ENCODE measurements around the gene IQCH. TPM values are rescaled to one million over a fixed set of nuclear protein-coding genes. Genes with fewer than 3 reads are reported as not detected.
"Not testable (repeated sequence)": the region's sequence is repeated elsewhere in the genome, so short reads cannot be mapped to it uniquely, and the experiment has no call there.

IQCH gene
- total RNA-seq, 2 experiments from 2014 or later: 1.2 to 2.2 TPM

DNA sequence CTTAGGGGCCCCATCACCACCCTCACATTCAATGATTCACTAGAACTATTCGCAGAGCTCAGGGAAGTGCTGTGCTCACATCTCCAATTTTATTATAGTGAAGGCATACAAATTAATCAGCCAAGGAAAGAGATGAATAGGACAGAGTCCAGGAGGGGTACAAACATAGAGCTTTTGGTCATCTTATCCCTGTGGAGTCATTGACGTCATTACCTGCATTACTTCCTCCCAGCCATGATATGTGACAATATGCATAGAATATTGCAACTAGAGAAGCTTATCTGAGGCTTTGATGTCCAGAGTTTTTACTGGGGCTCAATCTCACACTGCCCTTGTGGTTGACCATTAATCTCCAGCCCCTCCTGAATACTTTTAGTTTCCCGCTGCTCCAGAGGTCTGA lies 1.5 kb downstream of the IQCH start:
- Mint-ChIP-seq H3K27me3 (peaks cover 10% of the 10 kb centered on the region), H3K9me3 (no peaks in the 10 kb centered on the region), H3K4me1 (peaks cover 22% of the 10 kb centered on the region), H3K4me3 (peak overlapping the region; percentile 62), H3K27ac (no peak overlapping the region), H3K36me3 (no peaks in the 10 kb centered on the region)
- no peak for ATAC-seq (ENCODE audit: low read depth)
- DNase-seq: no peak
- POLR2A ChIA-PET: no interaction called here

DNA sequence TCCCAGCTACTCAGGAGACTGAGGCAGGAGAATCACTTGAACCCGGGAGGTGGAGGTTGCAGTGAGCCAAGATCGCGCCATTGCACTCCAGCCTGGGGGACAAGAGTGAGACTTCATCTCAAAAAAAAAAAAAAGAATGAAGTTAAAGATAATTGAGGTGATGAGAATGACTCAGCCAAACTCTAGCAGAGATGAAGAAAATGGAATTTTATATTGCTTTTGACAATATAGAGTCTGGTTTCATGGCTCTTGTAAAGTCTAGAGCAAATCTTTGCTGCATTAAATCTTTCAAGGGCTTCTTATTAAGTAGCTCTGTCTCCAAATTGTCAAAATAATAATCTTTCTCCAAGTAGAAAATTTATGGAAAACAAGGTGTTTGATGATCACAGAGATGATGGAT lies 3.8 kb downstream of the IQCH start:
- H3K9me3 Mint-ChIP-seq; H3K4me1 Mint-ChIP-seq; H3K4me3 Mint-ChIP-seq; DNase-seq; ATAC-seq (ENCODE audit: low read depth); H3K36me3 Mint-ChIP-seq; H3K27ac Mint-ChIP-seq: not testable (repeated sequence)
- H3K27me3 Mint-ChIP-seq: peaks cover 10% of the 10 kb centered on the region
- POLR2A ChIA-PET: interaction anchor here (0.7 kb wide), 1 partner anchor 581 kb away, joined by 5 read pairs; the partner anchor contains the start of gene RNU6-1

DNA sequence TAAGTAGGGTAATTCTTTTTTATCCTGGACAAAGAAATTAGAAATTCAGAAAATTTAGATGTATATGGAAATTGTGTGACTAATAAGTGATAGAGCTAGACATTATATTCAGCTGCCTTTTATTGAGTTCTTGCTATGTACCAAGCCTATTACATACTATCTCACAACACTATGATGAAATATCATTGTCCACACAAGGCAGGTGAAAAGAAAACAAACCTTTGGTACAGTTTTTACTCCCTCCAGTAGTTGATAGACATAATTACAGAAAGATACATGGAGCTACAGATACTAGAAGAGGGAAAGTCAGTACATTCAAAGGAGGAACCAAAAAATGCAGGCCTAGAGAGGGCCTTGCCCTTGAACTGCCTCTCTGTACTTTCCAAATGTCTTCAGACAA lies 4.8 kb downstream of the IQCH start:
- H3K27me3 Mint-ChIP-seq: peaks cover 10% of the 10 kb centered on the region
- no peaks in the 10 kb centered on the region for H3K9me3 Mint-ChIP-seq
- ATAC-seq (ENCODE audit: low read depth) (no peak), DNase-seq (no peak)
- H3K36me3 Mint-ChIP-seq: no peaks in the 10 kb centered on the region
- no peak overlapping the region for H3K27ac Mint-ChIP-seq
- POLR2A ChIA-PET: no interaction called here
- H3K4me1 Mint-ChIP-seq: peaks cover 6% of the 10 kb centered on the region
- no peak overlapping the region for H3K4me3 Mint-ChIP-seq

DNA sequence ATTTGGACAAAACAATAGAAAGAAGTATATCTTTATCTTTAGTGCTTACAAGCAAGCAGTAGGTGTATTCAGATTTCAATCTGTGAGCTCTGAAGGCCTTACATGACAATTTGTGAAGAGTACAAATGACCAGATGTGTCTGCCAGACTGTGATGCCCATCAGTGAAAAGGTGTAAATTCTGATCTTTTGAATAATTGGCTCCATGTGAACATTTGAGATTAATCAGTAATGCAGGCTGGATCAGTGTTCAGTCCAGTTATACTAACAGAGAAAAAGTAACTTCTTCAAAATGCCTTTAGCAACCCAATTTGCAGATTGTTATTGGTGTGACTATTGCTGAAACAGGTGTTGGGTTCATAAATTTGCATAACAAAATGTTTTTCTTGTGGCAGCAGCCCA lies 5.2 kb downstream of the IQCH start:
- Mint-ChIP-seq H3K27me3 (peaks cover 10% of the 10 kb centered on the region), H3K4me1 (peaks cover 6% of the 10 kb centered on the region), H3K4me3 (no peak overlapping the region), H3K27ac (no peak overlapping the region), H3K36me3 (no peaks in the 10 kb centered on the region), H3K9me3 (no peaks in the 10 kb centered on the region)
- DNase-seq: no peak
- ATAC-seq (ENCODE audit: low read depth): no peak
- POLR2A ChIA-PET: no interaction called here

DNA sequence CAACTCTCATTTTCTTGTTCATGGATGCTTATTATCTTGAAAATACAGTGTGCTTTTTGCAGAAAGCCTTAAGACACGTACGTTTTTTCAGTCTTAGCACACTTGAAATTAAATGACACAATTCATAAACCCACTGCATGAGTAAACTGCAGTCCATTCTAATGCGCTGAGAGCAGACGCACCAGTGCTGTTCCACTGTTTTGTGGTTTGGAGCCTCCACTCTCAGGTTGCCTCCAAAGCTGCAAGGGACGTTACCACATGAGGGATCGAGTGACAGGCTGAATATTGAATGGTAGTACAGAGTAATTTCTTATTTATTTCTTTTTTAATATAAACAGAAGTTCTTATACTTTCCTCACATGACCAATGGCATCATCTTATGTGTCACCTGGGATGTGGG lies 12.3 kb downstream of the IQCH start:
- Mint-ChIP-seq H3K4me1 (no peaks in the 10 kb centered on the region), H3K4me3 (no peak overlapping the region), H3K27ac (no peak overlapping the region), H3K27me3 (peaks cover 25% of the 10 kb centered on the region), H3K36me3 (peaks cover 6% of the 10 kb centered on the region), H3K9me3 (no peaks in the 10 kb centered on the region)
- DNase-seq (no peak), ATAC-seq (ENCODE audit: low read depth) (no peak)
- POLR2A ChIA-PET: no interaction called here

DNA sequence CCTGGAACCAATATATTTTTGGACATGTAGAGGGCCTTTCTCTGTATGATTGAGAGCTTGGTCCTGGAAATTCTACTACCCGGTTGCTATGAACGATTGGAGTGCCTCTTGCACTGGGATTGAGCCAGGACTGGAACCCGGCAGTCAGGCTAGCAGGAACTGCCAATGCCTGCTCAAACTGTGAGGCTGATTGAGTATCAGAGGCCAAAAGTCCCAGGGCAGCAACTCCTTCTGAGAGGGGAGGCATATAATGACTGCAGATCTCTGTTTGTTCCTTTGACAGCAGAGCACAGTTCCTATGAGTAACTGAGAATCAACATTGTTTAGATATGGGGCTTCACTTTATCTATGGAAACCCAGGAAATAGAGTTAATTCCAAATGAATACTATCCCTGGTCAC lies 12.9 kb downstream of the IQCH start:
- H3K4me1 Mint-ChIP-seq: no peaks in the 10 kb centered on the region
- no peak for ATAC-seq (ENCODE audit: low read depth)
- H3K27ac Mint-ChIP-seq: no peak overlapping the region
- peaks cover 25% of the 10 kb centered on the region for H3K27me3 Mint-ChIP-seq
- no peak for DNase-seq
- peaks cover 1% of the 10 kb centered on the region for H3K9me3 Mint-ChIP-seq
- H3K36me3 Mint-ChIP-seq: peaks cover 8% of the 10 kb centered on the region
- no peak overlapping the region for H3K4me3 Mint-ChIP-seq
- POLR2A ChIA-PET: no interaction called here

DNA sequence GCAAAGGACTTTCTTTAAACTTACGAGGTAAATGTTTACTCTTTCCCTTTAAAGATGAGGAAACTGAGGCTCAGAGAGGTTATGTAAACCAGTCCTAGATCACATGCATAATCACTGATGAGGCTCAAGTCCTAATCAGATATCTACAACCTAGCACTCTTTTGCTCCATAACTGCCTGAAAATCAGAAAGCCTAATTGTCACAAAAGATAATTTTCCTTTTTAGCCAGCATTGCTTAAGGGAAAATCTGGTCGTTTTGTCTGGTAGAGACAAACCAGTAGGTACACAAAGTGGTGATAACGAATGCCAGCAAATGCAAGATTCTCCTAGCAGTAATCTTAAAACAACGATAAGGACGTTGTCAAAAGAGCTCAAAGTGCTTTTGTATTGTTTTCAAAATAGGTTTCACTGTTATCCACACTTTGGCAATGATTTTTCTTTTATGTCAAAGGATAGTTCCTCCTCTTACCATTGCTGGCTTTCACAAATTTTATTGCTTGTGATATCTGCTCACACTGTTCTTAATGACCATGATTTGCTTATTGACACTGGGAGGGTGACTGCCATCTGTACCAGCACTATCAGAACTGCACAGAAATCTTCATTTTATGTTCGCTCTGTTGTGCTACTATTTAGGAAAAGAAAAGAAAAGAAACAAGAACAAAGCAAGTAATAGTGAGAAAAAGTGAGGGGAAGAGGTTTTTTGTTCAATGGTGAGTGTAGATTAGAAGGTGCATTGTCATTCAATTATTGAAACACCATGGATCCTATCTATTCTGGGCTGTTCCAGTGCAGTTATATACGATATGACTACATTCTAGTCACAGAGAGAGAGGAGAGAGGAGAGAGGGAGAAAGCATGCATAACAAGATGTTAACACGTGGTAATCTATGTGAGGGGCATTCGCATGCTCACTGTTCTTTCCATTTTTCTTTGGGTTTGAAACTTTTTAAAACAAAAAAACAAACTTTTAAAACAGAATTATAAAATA lies 13.7 kb downstream of the IQCH start:
- POLR2A ChIA-PET: no interaction called here
- Mint-ChIP-seq H3K27ac (no peak overlapping the region), H3K9me3 (peaks cover 5% of the 10 kb centered on the region), H3K36me3 (peaks cover 12% of the 10 kb centered on the region), H3K4me1 (no peaks in the 10 kb centered on the region), H3K27me3 (peaks cover 29% of the 10 kb centered on the region), H3K4me3 (no peak overlapping the region)
- DNase-seq: no peak
- no peak for ATAC-seq (ENCODE audit: low read depth)

DNA sequence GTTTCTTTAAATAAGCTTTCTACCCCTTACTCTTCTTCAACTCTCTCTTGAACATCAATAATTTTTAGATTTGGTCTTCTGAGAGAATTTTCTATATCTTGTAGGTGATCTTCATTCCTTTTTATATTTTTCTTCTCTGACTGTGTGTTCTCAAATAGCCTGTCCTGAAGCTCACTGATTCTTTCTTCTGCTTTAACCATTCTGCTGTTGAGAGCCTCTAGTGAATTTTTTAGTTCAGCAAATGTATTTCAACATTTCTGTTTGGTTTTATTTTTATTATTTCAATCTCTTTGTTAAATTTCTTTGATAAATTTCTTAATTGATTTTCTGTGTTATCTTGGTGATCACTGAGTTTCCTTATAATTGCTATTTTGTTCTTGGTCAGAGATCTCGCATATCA lies 19.6 kb downstream of the IQCH start:
- peaks cover 38% of the 10 kb centered on the region for H3K27me3 Mint-ChIP-seq
- POLR2A ChIA-PET: no interaction called here
- H3K4me1 Mint-ChIP-seq: no peaks in the 10 kb centered on the region
- no peak overlapping the region for H3K4me3 Mint-ChIP-seq
- H3K36me3 Mint-ChIP-seq: peaks cover 9% of the 10 kb centered on the region
- no peak overlapping the region for H3K27ac Mint-ChIP-seq
- H3K9me3 Mint-ChIP-seq: peaks cover 14% of the 10 kb centered on the region
- ATAC-seq (ENCODE audit: low read depth) (no peak), DNase-seq (no peak)

DNA sequence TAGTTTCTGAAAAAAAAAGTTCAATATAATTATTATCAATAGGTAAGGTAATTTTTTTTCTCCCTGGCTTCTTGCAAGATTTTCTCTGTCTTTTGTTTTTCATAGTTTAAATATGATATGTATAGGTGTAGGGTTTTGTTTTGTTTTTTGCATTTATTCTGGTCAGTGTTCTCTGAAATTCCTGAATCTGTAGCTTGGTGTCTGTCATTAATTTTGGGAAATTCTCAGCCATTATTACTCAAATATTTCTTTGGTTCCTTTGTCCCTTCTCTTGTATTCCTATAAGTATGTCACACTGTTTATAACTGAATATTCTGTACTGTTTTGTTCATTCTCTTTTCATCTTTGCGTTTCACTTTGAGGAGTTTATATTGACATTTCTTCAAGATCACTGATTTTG lies 22.1 kb downstream of the IQCH start:
- POLR2A ChIA-PET: no interaction called here
- peaks cover 5% of the 10 kb centered on the region for H3K36me3 Mint-ChIP-seq
- ATAC-seq (ENCODE audit: low read depth) (no peak), DNase-seq (no peak)
- H3K27ac Mint-ChIP-seq: no peak overlapping the region
- no peaks in the 10 kb centered on the region for H3K4me1 Mint-ChIP-seq
- H3K27me3 Mint-ChIP-seq: peaks cover 29% of the 10 kb centered on the region
- H3K4me3 Mint-ChIP-seq: no peak overlapping the region
- H3K9me3 Mint-ChIP-seq: peaks cover 14% of the 10 kb centered on the region

DNA sequence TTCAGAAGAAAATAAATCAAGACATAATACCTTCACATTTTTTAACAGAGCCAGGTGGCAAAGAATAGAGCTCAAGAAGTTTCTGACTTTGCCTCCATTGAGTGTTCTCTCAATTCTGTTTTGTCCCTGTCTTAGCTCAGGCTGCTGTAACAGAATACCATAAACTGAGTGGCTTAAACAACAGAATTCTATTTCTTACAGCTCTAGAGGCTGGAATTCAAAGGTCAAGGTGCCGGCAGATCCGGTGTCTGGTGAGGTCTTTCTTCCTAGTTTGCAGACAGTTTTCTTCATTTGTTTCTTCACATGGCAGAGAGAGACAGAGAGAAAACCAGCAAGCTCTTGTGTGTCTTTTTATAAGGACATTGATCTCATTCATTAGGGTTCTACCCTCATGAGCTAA lies 25.6 kb downstream of the IQCH start:
- no peak for ATAC-seq (ENCODE audit: low read depth)
- H3K4me1 Mint-ChIP-seq: no peaks in the 10 kb centered on the region
- DNase-seq: no peak
- H3K27ac Mint-ChIP-seq: no peak overlapping the region
- POLR2A ChIA-PET: no interaction called here
- H3K27me3 Mint-ChIP-seq: peaks cover 21% of the 10 kb centered on the region
- H3K4me3 Mint-ChIP-seq: no peak overlapping the region
- peaks cover 1% of the 10 kb centered on the region for H3K9me3 Mint-ChIP-seq
- H3K36me3 Mint-ChIP-seq: no peaks in the 10 kb centered on the region

DNA sequence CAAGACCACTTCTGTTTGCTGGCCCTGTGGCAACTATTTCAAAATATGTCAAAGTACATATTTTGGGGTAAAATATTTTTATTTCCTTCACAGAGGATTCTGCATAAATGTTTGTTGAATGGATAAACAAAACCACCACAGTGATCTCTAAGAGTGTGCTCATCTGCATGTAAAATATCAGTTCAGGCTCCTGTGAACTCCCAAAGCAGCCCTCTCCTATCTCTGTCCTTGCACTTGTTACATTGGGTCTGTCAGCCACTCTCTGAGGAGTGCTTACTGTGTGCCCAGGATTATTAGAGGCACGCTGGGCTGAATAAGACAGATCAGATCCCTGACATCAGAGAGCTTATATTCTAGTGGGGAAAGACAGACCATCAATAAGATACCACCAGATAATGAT lies 27.1 kb downstream of the IQCH start:
- no peaks in the 10 kb centered on the region for H3K4me1 Mint-ChIP-seq
- H3K27ac Mint-ChIP-seq: no peak overlapping the region
- DNase-seq (no peak), ATAC-seq (ENCODE audit: low read depth) (no peak)
- peaks cover 25% of the 10 kb centered on the region for H3K27me3 Mint-ChIP-seq
- POLR2A ChIA-PET: no interaction called here
- no peaks in the 10 kb centered on the region for H3K36me3 Mint-ChIP-seq
- peaks cover 2% of the 10 kb centered on the region for H3K9me3 Mint-ChIP-seq
- H3K4me3 Mint-ChIP-seq: no peak overlapping the region

DNA sequence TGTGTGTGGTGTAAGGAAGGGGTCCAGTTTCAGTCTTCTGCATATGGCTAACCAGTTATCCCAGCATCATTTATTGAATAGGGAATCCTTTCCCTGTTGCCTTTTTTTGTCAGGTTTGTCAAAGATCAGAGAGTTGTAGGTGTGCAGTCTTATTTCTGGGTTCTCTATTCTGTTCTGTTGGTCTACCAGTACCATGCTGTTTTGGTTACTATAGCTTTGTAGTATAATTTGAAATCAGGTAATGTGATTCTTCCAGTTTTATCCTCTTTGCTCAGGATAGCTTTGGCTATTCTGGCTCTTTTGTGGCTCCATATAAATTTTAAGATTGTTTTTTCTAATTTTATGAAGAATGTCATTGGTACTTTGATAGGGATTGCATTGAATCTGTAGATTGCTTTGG lies 31.0 kb downstream of the IQCH start:
- H3K4me1 Mint-ChIP-seq; ATAC-seq (ENCODE audit: low read depth); POLR2A ChIA-PET; H3K4me3 Mint-ChIP-seq; H3K36me3 Mint-ChIP-seq; DNase-seq; H3K27ac Mint-ChIP-seq; H3K9me3 Mint-ChIP-seq: not testable (repeated sequence)
- H3K27me3 Mint-ChIP-seq: peaks cover 13% of the 10 kb centered on the region

DNA sequence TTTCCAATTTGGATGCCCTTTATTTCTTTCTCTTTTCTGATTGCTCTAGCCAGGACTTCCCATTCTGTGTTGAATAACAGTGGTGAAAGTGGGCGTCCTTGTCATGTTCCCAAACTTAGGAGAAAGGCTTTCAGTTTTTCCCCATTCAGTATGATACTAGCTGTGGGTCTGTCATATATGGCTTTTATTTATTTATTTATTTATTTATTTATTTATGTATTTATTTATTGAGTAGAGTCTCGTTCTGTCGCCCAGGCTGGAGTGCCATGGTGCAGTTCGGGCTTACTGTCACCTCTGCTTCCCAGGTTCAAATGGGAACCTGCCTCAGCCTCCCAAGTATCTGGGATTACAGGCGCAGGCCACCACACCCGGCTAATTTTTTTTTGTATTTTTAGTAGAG lies 31.8 kb downstream of the IQCH start:
- H3K4me3 Mint-ChIP-seq: not testable (repeated sequence)

DNA sequence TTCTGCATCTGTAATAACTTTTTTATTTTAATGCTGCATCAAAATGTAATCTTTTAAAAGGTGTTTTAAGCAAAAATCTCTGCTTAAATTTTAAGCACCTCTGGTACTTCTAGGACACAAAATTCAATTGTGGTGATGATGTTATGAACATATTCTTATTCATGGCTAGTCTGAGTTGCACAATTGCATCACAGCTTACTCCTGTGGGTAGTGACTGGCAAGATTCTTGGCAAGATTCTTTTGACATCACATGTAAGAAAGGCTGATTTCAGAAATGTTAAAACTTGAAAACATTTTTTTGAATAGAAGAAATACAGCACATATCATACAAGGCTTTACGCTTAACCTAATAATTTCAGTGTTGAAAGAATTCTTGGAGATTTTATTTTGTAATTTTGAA lies 35.7 kb downstream of the IQCH start:
- Mint-ChIP-seq H3K4me3 (no peak overlapping the region), H3K4me1 (no peaks in the 10 kb centered on the region), H3K9me3 (peaks cover 2% of the 10 kb centered on the region), H3K36me3 (no peaks in the 10 kb centered on the region), H3K27ac (no peak overlapping the region), H3K27me3 (peaks cover 2% of the 10 kb centered on the region)
- POLR2A ChIA-PET: no interaction called here
- ATAC-seq (ENCODE audit: low read depth) (no peak), DNase-seq (no peak)

More for the DNA sequence above, 31.8 kb downstream of the IQCH start:
- POLR2A ChIA-PET; H3K4me1 Mint-ChIP-seq; H3K9me3 Mint-ChIP-seq; ATAC-seq (ENCODE audit: low read depth); DNase-seq; H3K27ac Mint-ChIP-seq; H3K36me3 Mint-ChIP-seq: not testable (repeated sequence)
- H3K27me3 Mint-ChIP-seq: peaks cover 13% of the 10 kb centered on the region
